GM23338 (cell line): ENCODE results near the gene USP31. TPM values are rescaled to one million over a fixed set of nuclear protein-coding genes. Genes with fewer than 3 reads are reported as not detected.

Experiments
- polyA plus RNA-seq: library from polyadenylated mRNA; unstranded; fragments of >200 nt; fragmentation: Nextera tagmentation; extraction: Ambion mirVana; gene quantifications from 2 replicates; pipeline ENCODE4 v1.2.1, GENCODE V29; 2016
- total RNA-seq: library from RNA; depleted of rRNA; stranded (reverse); fragments of >200 nt; shearing (Covaris generic); gene quantifications from 2 replicates; pipeline ENCODE4 v1.2.3, GENCODE V29; 2014; rRNA removed

The USP31 gene
- total and polyA plus RNA-seq, 2 experiments from 2014 or later: 4.3 to 17.9 TPM

Other genes with a start within 250 kb of the USP31 start
- gene SCNN1G, start 33.3 kb upstream of the USP31 start, total RNA-seq: 1.1 and 1.2 TPM in 2 replicates
- gene SCNN1G, start 33.3 kb upstream of the USP31 start, polyA plus RNA-seq: 0.97 and 1.1 TPM in 2 replicates
- gene SCNN1B, start 152.8 kb upstream of the USP31 start, total RNA-seq: 1.1 and 1.2 TPM in 2 replicates
- 0.78 and 0.94 TPM in 2 replicates for gene SCNN1B, start 152.8 kb upstream of the USP31 start, polyA plus RNA-seq